ENCODE results near the gene ZBP1. TPM values are rescaled to one million over a fixed set of nuclear protein-coding genes. Genes with fewer than 3 reads are reported as not detected.

The ZBP1 gene
- total and polyA plus RNA-seq, 10 of the 15 experiments (the other 5 are each of a cell fraction or from before 2014, with no cell fraction given), result 0.93 to 10.6 (median 4.8) TPM

DNA sequence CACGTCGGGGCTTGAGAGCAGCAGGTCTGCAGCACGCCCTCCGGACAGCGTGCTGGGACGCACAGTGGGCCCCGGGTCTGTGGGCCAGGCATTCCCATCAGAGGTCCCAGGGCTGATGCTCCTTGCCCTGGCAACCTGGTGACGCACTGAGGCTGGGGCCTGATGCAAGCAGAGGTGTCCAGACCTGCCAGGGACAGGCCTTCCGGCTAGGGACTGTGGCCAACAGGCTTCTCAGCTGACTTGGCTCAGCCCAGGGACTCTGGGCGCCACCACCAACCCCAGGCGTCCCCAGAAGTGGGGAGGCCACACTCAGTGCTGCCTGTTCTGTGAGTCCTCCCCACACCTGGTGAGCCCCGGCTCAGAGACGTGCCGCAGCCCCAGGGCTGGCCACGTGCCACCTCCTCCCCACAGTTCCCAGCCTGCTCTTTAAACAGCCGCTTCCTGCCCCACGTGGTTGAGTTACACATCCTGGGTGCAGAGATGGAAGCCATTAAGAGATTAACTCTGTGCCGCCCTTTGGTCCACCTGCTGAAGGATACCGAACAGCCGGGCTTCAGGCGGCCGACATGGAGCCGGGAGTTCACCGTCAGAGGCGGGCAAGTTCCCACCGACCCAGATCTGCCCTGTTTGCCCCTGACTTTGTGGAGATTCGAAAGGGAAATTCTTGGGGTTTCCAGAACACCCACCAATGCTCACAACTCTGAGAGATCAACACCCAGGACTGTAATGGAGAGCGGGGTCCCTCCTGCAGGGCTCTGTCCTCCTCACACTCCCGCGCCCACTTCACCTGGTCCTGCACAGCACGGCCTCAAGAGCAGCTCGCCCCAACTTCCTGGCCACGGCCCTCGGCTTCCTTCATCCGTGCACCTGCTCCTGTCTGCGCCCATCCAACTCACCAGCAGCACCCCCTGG is 37.6 kb upstream of the ZBP1 start:
- in situ Hi-C loops (cut with MboI) (loop anchor here (5.0 kb wide), 1 partner anchor 525 kb away; no protein-coding TSS in a partner anchor), intact Hi-C loops (cut with micrococcal nuclease; ENCODE audit: unreplicated experiment) (no loop called here)
- H3K9me3 ChIP-seq (replicated peaks; ENCODE audit: control insufficient read depth, insufficient read depth, low read length), result no peaks in the 10 kb centered on the region
- H2AFZ ChIP-seq (ENCODE audit: control insufficient read depth, low read depth, low read length), result no peak overlapping the region
- 35% methylated on average over 36 of the region's 36 CpGs for WGBS (ENCODE audit: insufficient coverage, insufficient replicate concordance, low lambda C conversion rate, missing lambda C conversion rate)
- no peak for DNase-seq (ENCODE audit: low read depth, low spot score)
- no TSS peak for BruUV-seq (replicated peaks)
- no peak; the same call in 2 of the 3 replicates for ATAC-seq
- no peak overlapping the region for H3K9ac ChIP-seq (ENCODE audit: control insufficient read depth, insufficient read depth, low read length)
- no peaks in the 10 kb centered on the region for H3K4me1 ChIP-seq (ENCODE audit: control insufficient read depth, insufficient read depth, low read length)
- H3K36me3 ChIP-seq (ENCODE audit: control insufficient read depth in 2 of 2, insufficient read depth in 2 of 2, low read length in 1 of 2), result no peaks in the 10 kb centered on the region
- ChIA-PET CTCF (no interaction called here), POLR2A (no interaction called here), SMC1A (ENCODE audit: uncharacterized antibody, unreplicated experiment) (interaction anchor here (1.0 kb wide), 1 partner anchor 18 kb away, joined by 4 read pairs; no protein-coding TSS in a partner anchor), RAD21 (ENCODE audit: unreplicated experiment) (no interaction called here)
- no peak overlapping the region for H3K4me3 ChIP-seq
- no peak for TF ChIP-seq CBX5 (IDR thresholded peaks at IDR 0.05; ENCODE audit: low read depth)
- TF ChIP-seq, protein P1, sequence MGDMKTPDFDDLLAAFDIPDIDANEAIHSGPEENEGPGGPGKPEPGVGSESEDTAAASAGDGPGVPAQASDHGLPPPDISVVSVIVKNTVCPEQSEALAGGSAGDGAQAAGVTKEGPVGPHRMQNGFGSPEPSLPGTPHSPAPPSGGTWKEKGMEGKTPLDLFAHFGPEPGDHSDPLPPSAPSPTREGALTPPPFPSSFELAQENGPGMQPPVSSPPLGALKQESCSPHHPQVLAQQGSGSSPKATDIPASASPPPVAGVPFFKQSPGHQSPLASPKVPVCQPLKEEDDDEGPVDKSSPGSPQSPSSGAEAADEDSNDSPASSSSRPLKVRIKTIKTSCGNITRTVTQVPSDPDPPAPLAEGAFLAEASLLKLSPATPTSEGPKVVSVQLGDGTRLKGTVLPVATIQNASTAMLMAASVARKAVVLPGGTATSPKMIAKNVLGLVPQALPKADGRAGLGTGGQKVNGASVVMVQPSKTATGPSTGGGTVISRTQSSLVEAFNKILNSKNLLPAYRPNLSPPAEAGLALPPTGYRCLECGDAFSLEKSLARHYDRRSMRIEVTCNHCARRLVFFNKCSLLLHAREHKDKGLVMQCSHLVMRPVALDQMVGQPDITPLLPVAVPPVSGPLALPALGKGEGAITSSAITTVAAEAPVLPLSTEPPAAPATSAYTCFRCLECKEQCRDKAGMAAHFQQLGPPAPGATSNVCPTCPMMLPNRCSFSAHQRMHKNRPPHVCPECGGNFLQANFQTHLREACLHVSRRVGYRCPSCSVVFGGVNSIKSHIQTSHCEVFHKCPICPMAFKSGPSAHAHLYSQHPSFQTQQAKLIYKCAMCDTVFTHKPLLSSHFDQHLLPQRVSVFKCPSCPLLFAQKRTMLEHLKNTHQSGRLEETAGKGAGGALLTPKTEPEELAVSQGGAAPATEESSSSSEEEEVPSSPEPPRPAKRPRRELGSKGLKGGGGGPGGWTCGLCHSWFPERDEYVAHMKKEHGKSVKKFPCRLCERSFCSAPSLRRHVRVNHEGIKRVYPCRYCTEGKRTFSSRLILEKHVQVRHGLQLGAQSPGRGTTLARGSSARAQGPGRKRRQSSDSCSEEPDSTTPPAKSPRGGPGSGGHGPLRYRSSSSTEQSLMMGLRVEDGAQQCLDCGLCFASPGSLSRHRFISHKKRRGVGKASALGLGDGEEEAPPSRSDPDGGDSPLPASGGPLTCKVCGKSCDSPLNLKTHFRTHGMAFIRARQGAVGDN (IDR thresholded peaks at IDR 0.05), result 0 out of 2 replicates have a peak, but pooled peaks have one; percentile 28
- no peak overlapping the region for H3K27ac ChIP-seq (ENCODE audit: control insufficient read depth, insufficient read depth)
- no peak for FAIRE-seq
- H4K20me1 ChIP-seq (ENCODE audit: control insufficient read depth, insufficient read depth), result no peaks in the 10 kb centered on the region
- H3K79me2 ChIP-seq (ENCODE audit: control insufficient read depth, insufficient read depth, low read length), result no peaks in the 10 kb centered on the region
- H3K4me2 ChIP-seq (ENCODE audit: control insufficient read depth, insufficient read depth), result no peak overlapping the region
- no peaks in the 10 kb centered on the region for H3K27me3 ChIP-seq (replicated peaks in 1 of 2; ENCODE audit: control insufficient read depth in 2 of 2, insufficient read depth in 2 of 2, low read length in 1 of 2)
